Esophagus muscularis mucosa (tissue), 4 donors: ENCODE measurements around the gene HIBCH.

Source experiments
- EP300 ChIP-seq: sonication (generic); formaldehyde crosslinking; IDR thresholded peaks from one replicate; pipeline ENCODE4 v1.6.1; 2017; ENCODE audit warnings: antibody characterized with exemption
- POLR2A ChIP-seq: fragments of 450-650 bp; IDR thresholded peaks from one replicate; pipeline ENCODE4 v1.6.1; 2017; ENCODE audit warnings: antibody characterized with exemption, moderate library complexity, mild to moderate bottlenecking, low read depth
- POLR2AphosphoS5 ChIP-seq, 2 donors: sonication (generic); formaldehyde crosslinking; IDR thresholded peaks; one replicate each; pipeline ENCODE4 v1.6.1; 2017; ENCODE audit warnings: antibody characterized with exemption in 2 of 2
- TF ChIP-seq, protein P1 (sequence below), 3 experiments: fragments of 200-600 bp in 2 of 3; fragments of 450-650 bp in 1 of 3; sonication (generic) in 2 of 3; IDR thresholded peaks; one replicate each; pipeline ENCODE4 v1.5.1; 2017 to 2019; ENCODE audit warnings: antibody characterized with exemption in 3 of 3, mild to moderate bottlenecking in 2 of 3, moderate library complexity in 1 of 3

- TF ChIP-seq, protein P1, sequence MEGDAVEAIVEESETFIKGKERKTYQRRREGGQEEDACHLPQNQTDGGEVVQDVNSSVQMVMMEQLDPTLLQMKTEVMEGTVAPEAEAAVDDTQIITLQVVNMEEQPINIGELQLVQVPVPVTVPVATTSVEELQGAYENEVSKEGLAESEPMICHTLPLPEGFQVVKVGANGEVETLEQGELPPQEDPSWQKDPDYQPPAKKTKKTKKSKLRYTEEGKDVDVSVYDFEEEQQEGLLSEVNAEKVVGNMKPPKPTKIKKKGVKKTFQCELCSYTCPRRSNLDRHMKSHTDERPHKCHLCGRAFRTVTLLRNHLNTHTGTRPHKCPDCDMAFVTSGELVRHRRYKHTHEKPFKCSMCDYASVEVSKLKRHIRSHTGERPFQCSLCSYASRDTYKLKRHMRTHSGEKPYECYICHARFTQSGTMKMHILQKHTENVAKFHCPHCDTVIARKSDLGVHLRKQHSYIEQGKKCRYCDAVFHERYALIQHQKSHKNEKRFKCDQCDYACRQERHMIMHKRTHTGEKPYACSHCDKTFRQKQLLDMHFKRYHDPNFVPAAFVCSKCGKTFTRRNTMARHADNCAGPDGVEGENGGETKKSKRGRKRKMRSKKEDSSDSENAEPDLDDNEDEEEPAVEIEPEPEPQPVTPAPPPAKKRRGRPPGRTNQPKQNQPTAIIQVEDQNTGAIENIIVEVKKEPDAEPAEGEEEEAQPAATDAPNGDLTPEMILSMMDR (IDR thresholded peaks at IDR 0.05), result no peak
- TF ChIP-seq EP300 (no peak), POLR2A (no peak), POLR2AphosphoS5 (IDR thresholded peaks at IDR 0.05) (no peak)
Observed at GRCh38 chr2:190197143-190197720, 122.4 kb downstream of the HIBCH start.
